B cell (primary cell): ENCODE measurements around the gene LRCOL1. TPM values are rescaled to one million over a fixed set of nuclear protein-coding genes. Genes with fewer than 3 reads are reported as not detected.

Experiments
- ATAC-seq: fragments of 200-7000 bp; cut with Tn5 transposase; one replicate; pipeline ENCODE4 v1.10.0; 2021; ENCODE audit warnings: low read depth, mild to moderate bottlenecking, moderate number of reproducible peaks, moderate library complexity
- CTCF ChIA-PET: fragments of 350-600 bp; sonication (Branson Sonifier 250); formaldehyde crosslinking; loops from one replicate; lab custom pipeline; 2021; ENCODE audit warnings: antibody characterized with exemption, inconsistent platforms; lab: Charles Lee
- POLR2A ChIA-PET: fragments of 350-600 bp; sonication (Branson Sonifier 250); formaldehyde crosslinking; loops from one replicate; lab custom pipeline; 2021; ENCODE audit warnings: antibody characterized with exemption; lab: Charles Lee
- DNase-seq: peaks from one replicate; pipeline ENCODE4 v3.0.0; 2013
- H2AFZ ChIP-seq: 2 replicates; pipeline ENCODE4 v1.6.1; 2012; ENCODE audit warnings: mild to moderate bottlenecking, low read depth, low read length; ENCODE audit not compliant: insufficient read depth, poor library complexity, severe bottlenecking
- H3K27ac ChIP-seq, 2 donors: 1 replicate in 1 of 2; 2 replicates in 1 of 2; pipeline ENCODE4 v1.5.1; 2012 to 2013; ENCODE audit warnings: low read length in 2 of 2, mild to moderate bottlenecking in 2 of 2, moderate library complexity in 1 of 2
- H3K27me3 ChIP-seq, 4 experiments: fragments of 200-600 bp in 1 of 4; sonication (generic) in 1 of 4; replicated peaks in 1 of 4; 1 replicate in 2 of 4; 2 replicates in 2 of 4; pipeline versions ENCODE4 v1.6.1 to v1.7.0; 2013 to 2016; ENCODE audit warnings: low read length in 3 of 4, mild to moderate bottlenecking in 2 of 4, mixed read lengths in 1 of 4, moderate library complexity in 1 of 4; ENCODE audit not compliant: insufficient read depth in 4 of 4, control insufficient read depth in 3 of 4; ENCODE audit errors: control extremely low read depth in 1 of 4
- H3K36me3 ChIP-seq, 2 experiments: replicated peaks in 1 of 2; 1 replicate in 1 of 2; 2 replicates in 1 of 2; pipeline versions ENCODE4 v1.6.1 to v1.7.1; 2013; ENCODE audit warnings: low read length in 1 of 2; ENCODE audit not compliant: insufficient read depth in 2 of 2, control insufficient read depth in 1 of 2; ENCODE audit errors: control extremely low read depth in 1 of 2, extremely low read depth in 1 of 2
- H3K4me1 ChIP-seq, 2 donors: fragments of 200-600 bp in 1 of 2; sonication (generic) in 1 of 2; 1 replicate in 1 of 2; 2 replicates in 1 of 2; pipeline versions ENCODE4 v1.5.1 to v1.6.1; 2013 to 2017; ENCODE audit warnings: low read length in 2 of 2; ENCODE audit not compliant: control insufficient read depth in 2 of 2, insufficient read depth in 2 of 2
- H3K4me2 ChIP-seq: replicated peaks from 2 replicates; pipeline ENCODE3; 2012; ENCODE audit warnings: mild to moderate bottlenecking, low read depth, low read length; ENCODE audit not compliant: poor library complexity, severe bottlenecking
- H3K4me3 ChIP-seq, 5 experiments: fragments of 200-600 bp in 1 of 5; sonication (generic) in 1 of 5; 1 replicate in 3 of 5; 2 replicates in 2 of 5; pipeline versions ENCODE4 v1.5.1 to v1.7.0; 2011 to 2016; ENCODE audit warnings: low read length in 4 of 5, mild to moderate bottlenecking in 4 of 5, low read depth in 2 of 5, control low read depth in 1 of 5, moderate library complexity in 1 of 5; ENCODE audit not compliant: insufficient read depth in 1 of 5; ENCODE audit errors: control extremely low read depth in 1 of 5, extremely low read depth in 1 of 5
- H3K79me2 ChIP-seq: fragments of 200-600 bp; sonication (generic); one replicate; pipeline ENCODE4 v1.6.0; 2016; ENCODE audit warnings: low read length; ENCODE audit not compliant: control insufficient read depth, insufficient read depth
- H3K9ac ChIP-seq: fragments of 200-600 bp; sonication (generic); 2 replicates; pipeline ENCODE4 v1.6.1; 2017; ENCODE audit warnings: mild to moderate bottlenecking, low read length, moderate library complexity
- H3K9me3 ChIP-seq, 3 donors: one replicate each; pipeline versions ENCODE4 v1.6.1 to v1.7.1; 2013; ENCODE audit warnings: low read length in 2 of 3; ENCODE audit not compliant: control insufficient read depth in 2 of 3, insufficient read depth in 1 of 3; ENCODE audit errors: control extremely low read depth in 1 of 3
- H4K20me1 ChIP-seq: 2 replicates; pipeline ENCODE4 v1.6.0; 2012; ENCODE audit warnings: mild to moderate bottlenecking, low read length; ENCODE audit not compliant: insufficient read depth, control insufficient read depth, poor library complexity, severe bottlenecking
- H3K27ac Mint-ChIP-seq: one replicate; pipeline ENCODE4 v1.8.0; 2021; ENCODE audit warnings: mixed read lengths
- H3K27me3 Mint-ChIP-seq: one replicate; pipeline ENCODE4 v1.8.0; 2021; ENCODE audit warnings: mixed read lengths
- H3K4me1 Mint-ChIP-seq: one replicate; pipeline ENCODE4 v1.8.0; 2021; ENCODE audit warnings: mixed read lengths
- H3K4me3 Mint-ChIP-seq: one replicate; pipeline ENCODE4 v1.8.0; 2021; ENCODE audit warnings: mixed read lengths
- H3K9me3 Mint-ChIP-seq: one replicate; pipeline ENCODE4 v1.8.0; 2022; ENCODE audit warnings: mixed read lengths; ENCODE audit not compliant: insufficient read depth
- EZH2 ChIP-seq: IDR thresholded peaks from 2 replicates; pipeline ENCODE4 v1.6.1; 2012; ENCODE audit warnings: borderline replicate concordance, low read depth, mild to moderate bottlenecking, moderate library complexity, low read length; ENCODE audit not compliant: insufficient read depth, poor library complexity, severe bottlenecking
- WGBS: methylation state at CpG from one replicate; pipeline ENCODE4 v1.1.5; 2013; ENCODE audit warnings: missing lambda C conversion rate; ENCODE audit not compliant: insufficient coverage; 5-methylcytosine and 5-hydroxymethylcytosine counted together
- intact Hi-C: fragments of 100-400 bp; cut with micrococcal nuclease; formaldehyde crosslinking; loops from one replicate; pipeline ENCODE4 v1.10.0; 2022
- polyA plus RNA-seq: library from polyadenylated mRNA; depleted of rRNA; stranded (reverse); fragments of >200 nt; gene quantifications from 2 replicates; pipeline ENCODE4 v1.2.3, GENCODE V29; 2012
- total RNA-seq, 2 donors: library from RNA; stranded (reverse); fragments of 120-200 nt in 1 of 2; gene quantifications; 1 replicate in 1 of 2; 2 replicates in 1 of 2; pipeline versions ENCODE4 v1.2.3 to v1.2.4, GENCODE V29; 2013 to 2022
- TF ChIP-seq, protein P1 (sequence below): fragments of 200-600 bp; IDR thresholded peaks from one replicate; pipeline ENCODE4 v1.8.0; 2022; ENCODE audit warnings: antibody characterized with exemption, mild to moderate bottlenecking

The LRCOL1 gene
- total and polyA plus RNA-seq, 2 donors (not counting 1 experiment from before 2014, with no cell fraction given), result not detected

DNA sequence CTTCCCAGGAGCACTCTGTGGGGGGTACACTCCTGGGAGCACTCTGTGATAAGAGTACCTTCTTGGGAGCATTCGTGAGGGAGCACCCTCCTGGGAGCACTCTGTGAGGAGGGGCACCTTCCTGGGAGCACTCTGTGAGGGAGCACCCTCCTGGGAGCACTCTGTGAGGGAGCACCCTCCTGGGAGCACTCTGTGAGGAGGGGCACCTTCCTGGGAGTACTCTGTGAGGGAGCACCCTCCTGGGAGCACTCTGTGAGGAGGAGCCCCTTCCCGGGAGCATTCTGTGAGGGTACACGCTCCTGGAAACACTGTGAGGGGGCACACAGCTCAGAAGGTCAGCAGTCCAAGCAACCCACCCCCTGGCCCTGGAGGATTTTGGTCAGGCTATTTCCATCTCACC is 22.6 kb downstream of the LRCOL1 start:
- CTCF ChIA-PET, result no interaction called here
- Histone ChIP-seq H3K9ac (no peak overlapping the region), H2AFZ (no peak overlapping the region), H3K4me1 (no peaks in the 10 kb centered on the region), H3K9me3 (peaks cover 0 to 6% (median 0%) of the 10 kb centered on the region in 3 donors), H3K79me2 (no peaks in the 10 kb centered on the region), H3K4me3 (no peak overlapping the region), H3K27me3 (peaks cover 0 to 2% (median 0%) of the 10 kb centered on the region in 4 experiments), H3K36me3 (peaks cover 0 to 7% of the 10 kb centered on the region in 2 experiments), H3K4me2 (no peak overlapping the region), H3K27ac (no peak overlapping the region), H4K20me1 (no peaks in the 10 kb centered on the region)
- ATAC-seq, result no peak
- no peak for DNase-seq
- 73% methylated on average over 3 of the region's 3 CpGs for WGBS
- H3K4me1 Mint-ChIP-seq, result no peaks in the 10 kb centered on the region
- no peaks in the 10 kb centered on the region for H3K9me3 Mint-ChIP-seq
- no peak for TF ChIP-seq EZH2
- intact Hi-C loops, result no loop called here
- no peaks in the 10 kb centered on the region for H3K27me3 Mint-ChIP-seq
- H3K27ac Mint-ChIP-seq, result no peak overlapping the region
- POLR2A ChIA-PET, result no interaction called here
- no peak overlapping the region for H3K4me3 Mint-ChIP-seq

DNA sequence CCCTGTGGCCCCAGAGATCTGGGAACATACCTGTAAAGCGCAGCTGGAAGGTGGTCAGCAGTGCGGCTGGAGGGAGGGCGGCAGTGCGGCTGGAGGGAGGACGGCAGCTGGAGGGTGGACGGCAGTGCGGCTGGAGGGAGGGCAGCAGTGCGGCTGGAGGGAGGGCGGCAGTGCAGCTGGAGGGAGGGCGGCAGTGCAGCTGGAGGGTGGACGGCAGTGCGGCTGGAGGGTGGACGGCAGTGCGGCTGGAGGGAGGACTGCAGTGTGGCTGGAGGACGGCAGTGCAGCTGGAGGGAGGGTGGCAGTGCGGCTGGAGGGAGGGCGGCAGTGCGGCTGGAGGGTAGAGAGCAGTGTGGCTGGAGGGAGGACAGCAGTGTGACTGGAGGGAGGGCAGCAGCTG is 23.5 kb downstream of the LRCOL1 start:
- Mint-ChIP-seq H3K27me3 (no peaks in the 10 kb centered on the region), H3K4me3 (no peak overlapping the region), H3K9me3 (no peaks in the 10 kb centered on the region), H3K27ac (no peak overlapping the region), H3K4me1 (no peaks in the 10 kb centered on the region)
- ChIA-PET POLR2A (no interaction called here), CTCF (no interaction called here)
- Histone ChIP-seq H3K9me3 (peaks cover 0 to 6% (median 0%) of the 10 kb centered on the region in 3 donors), H3K27ac (no peak overlapping the region), H3K79me2 (no peaks in the 10 kb centered on the region), H3K27me3 (peaks cover 0 to 2% (median 0%) of the 10 kb centered on the region in 4 experiments), H4K20me1 (no peaks in the 10 kb centered on the region), H3K9ac (no peak overlapping the region), H3K4me1 (no peaks in the 10 kb centered on the region), H3K4me3 (no peak overlapping the region), H3K36me3 (peaks cover 0 to 7% of the 10 kb centered on the region in 2 experiments), H3K4me2 (no peak overlapping the region), H2AFZ (no peak overlapping the region)
- ATAC-seq (no peak), DNase-seq (no peak)
- 87% methylated on average over 16 of the region's 18 CpGs for WGBS
- no peak for TF ChIP-seq EZH2
- TF ChIP-seq, protein P1, sequence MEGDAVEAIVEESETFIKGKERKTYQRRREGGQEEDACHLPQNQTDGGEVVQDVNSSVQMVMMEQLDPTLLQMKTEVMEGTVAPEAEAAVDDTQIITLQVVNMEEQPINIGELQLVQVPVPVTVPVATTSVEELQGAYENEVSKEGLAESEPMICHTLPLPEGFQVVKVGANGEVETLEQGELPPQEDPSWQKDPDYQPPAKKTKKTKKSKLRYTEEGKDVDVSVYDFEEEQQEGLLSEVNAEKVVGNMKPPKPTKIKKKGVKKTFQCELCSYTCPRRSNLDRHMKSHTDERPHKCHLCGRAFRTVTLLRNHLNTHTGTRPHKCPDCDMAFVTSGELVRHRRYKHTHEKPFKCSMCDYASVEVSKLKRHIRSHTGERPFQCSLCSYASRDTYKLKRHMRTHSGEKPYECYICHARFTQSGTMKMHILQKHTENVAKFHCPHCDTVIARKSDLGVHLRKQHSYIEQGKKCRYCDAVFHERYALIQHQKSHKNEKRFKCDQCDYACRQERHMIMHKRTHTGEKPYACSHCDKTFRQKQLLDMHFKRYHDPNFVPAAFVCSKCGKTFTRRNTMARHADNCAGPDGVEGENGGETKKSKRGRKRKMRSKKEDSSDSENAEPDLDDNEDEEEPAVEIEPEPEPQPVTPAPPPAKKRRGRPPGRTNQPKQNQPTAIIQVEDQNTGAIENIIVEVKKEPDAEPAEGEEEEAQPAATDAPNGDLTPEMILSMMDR, result no peak
- intact Hi-C loops, result no loop called here
